Neuronal stem cell (in vitro differentiated cells): ENCODE measurements around the gene GAREM2.
A peak's percentile ranks its signal among the peaks of the same experiment; 100 is the strongest.

Experiments used
- DNase-seq: peaks from one replicate; pipeline ENCODE4 v3.0.0-alpha.2; 2013; ENCODE audit warnings: low spot score
- H2AFZ ChIP-seq: one replicate; pipeline ENCODE4 v1.6.1; 2013; ENCODE audit warnings: mild to moderate bottlenecking, low read length, inconsistent platforms
- H2AK5ac ChIP-seq: 2 replicates; pipeline ENCODE4 v1.6.1; 2013; ENCODE audit warnings: low read depth, mild to moderate bottlenecking, inconsistent platforms, low read length, moderate library complexity, mixed read lengths
- H2BK120ac ChIP-seq: 2 replicates; pipeline ENCODE4 v1.6.1; 2013; ENCODE audit warnings: low read depth, mild to moderate bottlenecking, inconsistent platforms, low read length, moderate library complexity, mixed read lengths
- H2BK12ac ChIP-seq: one replicate; pipeline ENCODE4 v1.6.1; 2013; ENCODE audit warnings: low read length, inconsistent platforms
- H2BK15ac ChIP-seq: 2 replicates; pipeline ENCODE4 v1.6.1; 2013; ENCODE audit warnings: mild to moderate bottlenecking, low read length, inconsistent platforms, mixed read lengths
- H2BK5ac ChIP-seq: one replicate; pipeline ENCODE4 v1.6.1; 2013; ENCODE audit warnings: inconsistent platforms, mild to moderate bottlenecking, low read length, moderate library complexity
- H3K14ac ChIP-seq: one replicate; pipeline ENCODE4 v1.6.1; 2013; ENCODE audit warnings: low read length, inconsistent platforms
- H3K18ac ChIP-seq: 2 replicates; pipeline ENCODE4 v1.6.1; 2013; ENCODE audit warnings: low read length, inconsistent platforms
- H3K23ac ChIP-seq: 2 replicates; pipeline ENCODE4 v1.6.1; 2013; ENCODE audit warnings: low read depth, mild to moderate bottlenecking, mixed read lengths, low read length, inconsistent platforms; ENCODE audit not compliant: poor library complexity
- H3K27ac ChIP-seq: replicated peaks from 3 replicates; pipeline ENCODE4 v1.5.1; 2013; ENCODE audit warnings: low read length, inconsistent platforms
- H3K27me3 ChIP-seq, 3 experiments: 2 replicates each; pipeline ENCODE4 v1.6.1; 2013; ENCODE audit warnings: low read length in 3 of 3, mild to moderate bottlenecking in 2 of 3, inconsistent platforms in 1 of 3, low read depth in 1 of 3, mixed read lengths in 1 of 3, moderate library complexity in 1 of 3; ENCODE audit not compliant: control insufficient read depth in 3 of 3, insufficient read depth in 3 of 3
- H3K36me3 ChIP-seq, 2 donors: replicated peaks in 1 of 2; 2 replicates each; pipeline ENCODE4 v1.6.1; 2013; ENCODE audit warnings: low read length in 2 of 2; ENCODE audit not compliant: control insufficient read depth in 2 of 2, insufficient read depth in 2 of 2
- H3K4ac ChIP-seq: 2 replicates; pipeline ENCODE4 v1.6.1; 2013; ENCODE audit warnings: inconsistent platforms, mild to moderate bottlenecking, low read length, moderate library complexity
- H3K4me1 ChIP-seq, 2 donors: 1 replicate in 1 of 2; 2 replicates in 1 of 2; pipeline ENCODE4 v1.6.1; 2013; ENCODE audit warnings: low read length in 2 of 2, low read depth in 1 of 2; ENCODE audit not compliant: control insufficient read depth in 2 of 2, insufficient read depth in 1 of 2
- H3K4me2 ChIP-seq: one replicate; pipeline ENCODE4 v1.6.1; 2013; ENCODE audit warnings: mild to moderate bottlenecking, low read length, inconsistent platforms; ENCODE audit not compliant: insufficient read depth, poor library complexity, severe bottlenecking
- H3K4me3 ChIP-seq, 2 donors: 2 replicates each; pipeline ENCODE4 v1.5.1; 2013; ENCODE audit warnings: low read length in 2 of 2, mild to moderate bottlenecking in 2 of 2, inconsistent platforms in 1 of 2, moderate library complexity in 1 of 2
- H3K79me1 ChIP-seq: one replicate; pipeline ENCODE4 v1.6.1; 2013; ENCODE audit warnings: low read depth, mild to moderate bottlenecking, inconsistent platforms, low read length, moderate library complexity
- H3K9ac ChIP-seq: one replicate; pipeline ENCODE4 v1.6.1; 2013; ENCODE audit warnings: mild to moderate bottlenecking, low read depth, low read length, inconsistent platforms; ENCODE audit not compliant: poor library complexity
- H3K9me3 ChIP-seq, 2 donors: replicated peaks in 1 of 2; 2 replicates each; pipeline versions ENCODE3 to v1.6.1; 2013; ENCODE audit warnings: low read length in 2 of 2, mild to moderate bottlenecking in 2 of 2, inconsistent platforms in 1 of 2, low read depth in 1 of 2, mixed read lengths in 1 of 2, moderate library complexity in 1 of 2; ENCODE audit not compliant: control insufficient read depth in 2 of 2, insufficient read depth in 1 of 2
- H4K8ac ChIP-seq: one replicate; pipeline ENCODE4 v1.6.1; 2013; ENCODE audit warnings: low read depth, mild to moderate bottlenecking, inconsistent platforms, low read length, moderate library complexity
- H4K91ac ChIP-seq: one replicate; pipeline ENCODE4 v1.6.1; 2013; ENCODE audit warnings: low read length, low read depth, mild to moderate bottlenecking, inconsistent platforms; ENCODE audit not compliant: poor library complexity
- WGBS, 2 donors: extraction: QIAGEN DNeasy Blood & Tissue Kit; methylation state at CpG; one replicate each; pipeline ENCODE4 v1.1.7; 2013; ENCODE audit warnings: missing lambda C conversion rate in 2 of 2, mixed read lengths in 1 of 2; ENCODE audit not compliant: insufficient read length in 2 of 2, insufficient replicate concordance in 1 of 2; ENCODE audit errors: extremely low coverage in 2 of 2; 5-methylcytosine and 5-hydroxymethylcytosine counted together

Gene GAREM2

DNA sequence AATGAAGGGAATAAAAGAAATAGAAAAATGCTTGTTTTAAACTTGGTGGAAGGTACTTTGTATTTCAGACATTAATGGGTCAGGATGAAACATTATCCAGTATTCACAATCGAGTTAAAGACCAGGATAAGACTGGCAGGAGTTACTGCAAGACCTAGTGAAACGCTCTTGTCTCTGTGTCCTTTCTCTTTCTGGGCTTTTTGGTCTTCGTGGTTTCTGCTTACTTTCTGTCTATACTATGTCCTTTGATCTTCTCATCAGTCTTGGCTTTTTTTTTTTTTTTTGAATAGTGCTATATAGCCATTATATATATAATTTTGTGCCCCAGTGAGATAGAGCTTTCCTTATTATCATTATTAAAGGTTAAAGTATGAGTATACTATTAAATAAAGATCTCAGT lies 42.1 kb upstream of the GAREM2 start:
- Histone ChIP-seq H3K36me3 (peaks cover 5 to 79% of the 10 kb centered on the region in 2 donors), H4K8ac (no peak overlapping the region), H3K4ac (no peak overlapping the region), H3K9me3 (no peaks in the 10 kb centered on the region), H3K4me1 (no peaks in the 10 kb centered on the region), H2BK120ac (no peak overlapping the region), H3K14ac (no peak overlapping the region), H3K9ac (no peak overlapping the region), H3K23ac (no peak overlapping the region), H3K4me2 (no peak overlapping the region), H2BK15ac (no peak overlapping the region), H2AK5ac (no peak overlapping the region), H3K18ac (no peak overlapping the region), H3K79me1 (no peaks in the 10 kb centered on the region), H3K27ac (no peak overlapping the region), H3K4me3 (no peak overlapping the region), H2AFZ (no peak overlapping the region), H3K27me3 (no peaks in the 10 kb centered on the region), H2BK5ac (no peak overlapping the region), H2BK12ac (no peak overlapping the region), H4K91ac (no peak overlapping the region)
- WGBS, 2 donors, result no CpG with 5 or more reads among the region's 3 CpGs
- DNase-seq, result no peak

DNA sequence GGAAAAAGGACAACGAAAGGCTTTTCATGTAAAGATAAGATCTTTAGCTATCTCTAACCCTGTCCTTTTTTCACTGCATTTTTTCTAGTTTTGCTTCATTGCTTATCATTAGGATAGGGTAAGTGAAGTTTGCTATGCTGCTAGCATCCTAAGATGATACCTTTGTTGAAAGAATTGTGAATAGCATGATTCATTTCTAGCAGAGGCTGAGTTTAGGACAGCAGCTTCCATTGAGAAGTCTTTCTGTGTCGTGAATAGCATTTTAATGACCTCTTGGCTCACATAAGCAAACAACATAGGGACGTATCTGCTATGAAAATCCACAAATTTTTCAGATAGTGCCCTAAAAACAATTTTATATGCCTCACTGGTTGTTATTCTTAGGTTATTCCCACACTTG lies 36.4 kb upstream of the GAREM2 start:
- no peak overlapping the region for H2AK5ac ChIP-seq
- no peak overlapping the region for H3K14ac ChIP-seq
- H2BK5ac ChIP-seq, result no peak overlapping the region
- no peak overlapping the region for H2BK12ac ChIP-seq
- H3K27me3 ChIP-seq, result no peaks in the 10 kb centered on the region
- H3K9ac ChIP-seq, result no peak overlapping the region
- no peak overlapping the region for H3K18ac ChIP-seq
- H2AFZ ChIP-seq, result no peak overlapping the region
- no peak overlapping the region for H4K8ac ChIP-seq
- no peak overlapping the region for H3K27ac ChIP-seq
- no peaks in the 10 kb centered on the region for H3K79me1 ChIP-seq
- H3K36me3 ChIP-seq, result peaks cover 5 to 51% of the 10 kb centered on the region in 2 donors
- WGBS, 2 donors, result no CpG with 5 or more reads among the region's 3 CpGs
- H2BK15ac ChIP-seq, result no peak overlapping the region
- H4K91ac ChIP-seq, result no peak overlapping the region
- no peak overlapping the region for H3K23ac ChIP-seq
- H2BK120ac ChIP-seq, result no peak overlapping the region
- no peaks in the 10 kb centered on the region for H3K4me1 ChIP-seq
- H3K4me2 ChIP-seq, result no peak overlapping the region
- no peaks in the 10 kb centered on the region for H3K9me3 ChIP-seq
- H3K4me3 ChIP-seq, result no peak overlapping the region
- no peak for DNase-seq
- no peak overlapping the region for H3K4ac ChIP-seq

DNA sequence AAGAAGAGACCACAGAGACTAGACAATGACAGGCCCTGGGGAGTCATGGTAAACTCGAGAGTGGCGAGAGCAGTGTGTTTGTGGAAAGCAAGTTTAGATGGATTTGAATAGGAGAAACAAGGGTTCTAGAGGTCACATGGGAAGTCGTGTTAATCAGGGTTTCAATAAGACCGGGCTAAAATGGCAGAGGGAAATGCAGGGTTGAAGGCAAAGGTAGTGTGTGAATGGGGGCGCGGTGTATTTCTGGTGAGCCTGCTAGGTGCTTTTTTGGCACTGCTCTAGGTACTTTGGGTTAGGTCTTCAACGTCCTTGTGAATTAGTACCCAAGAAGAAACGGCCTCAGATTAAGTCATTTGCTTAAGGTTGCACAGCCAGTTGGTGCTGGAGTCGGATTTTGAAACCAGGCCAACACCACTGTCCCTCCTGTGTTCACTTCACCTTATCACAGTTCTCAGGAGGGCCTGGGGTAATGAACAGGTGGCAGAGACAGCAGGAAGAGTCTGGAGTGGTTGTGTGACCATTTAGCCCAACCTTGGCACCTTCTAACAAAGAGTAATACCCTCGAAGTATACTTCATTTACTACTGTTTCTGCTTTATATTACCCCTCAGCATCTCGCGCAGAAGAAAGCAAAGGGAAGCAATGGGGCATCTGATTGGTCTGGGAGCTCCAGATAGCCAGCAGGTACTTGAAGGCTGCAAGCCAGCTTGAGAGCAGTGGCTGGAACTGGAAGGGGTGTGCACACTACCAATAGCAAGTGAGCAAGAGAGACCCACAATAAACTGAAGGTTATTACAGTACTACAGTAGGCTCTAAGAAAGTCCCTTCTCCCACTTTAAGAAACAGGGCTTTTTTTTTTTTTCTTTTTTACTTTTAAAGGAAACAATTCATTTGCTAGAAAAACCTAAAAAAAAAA lies 33.4 kb upstream of the GAREM2 start:
- no CpG with 5 or more reads among the region's 12 CpGs for WGBS, 2 donors
- Histone ChIP-seq H3K23ac (no peak overlapping the region), H3K4me2 (no peak overlapping the region), H4K91ac (no peak overlapping the region), H3K9ac (no peak overlapping the region), H2BK15ac (no peak overlapping the region), H3K4me3 (no peak overlapping the region), H2AFZ (no peak overlapping the region), H3K4me1 (no peaks in the 10 kb centered on the region), H4K8ac (no peak overlapping the region), H2AK5ac (no peak overlapping the region), H3K27ac (no peak overlapping the region), H3K27me3 (no peaks in the 10 kb centered on the region), H3K14ac (no peak overlapping the region), H2BK120ac (no peak overlapping the region), H3K79me1 (no peaks in the 10 kb centered on the region), H3K36me3 (peaks cover 5 to 31% of the 10 kb centered on the region in 2 donors), H2BK12ac (no peak overlapping the region), H3K4ac (no peak overlapping the region), H3K9me3 (no peaks in the 10 kb centered on the region), H3K18ac (no peak overlapping the region), H2BK5ac (no peak overlapping the region)
- no peak for DNase-seq

DNA sequence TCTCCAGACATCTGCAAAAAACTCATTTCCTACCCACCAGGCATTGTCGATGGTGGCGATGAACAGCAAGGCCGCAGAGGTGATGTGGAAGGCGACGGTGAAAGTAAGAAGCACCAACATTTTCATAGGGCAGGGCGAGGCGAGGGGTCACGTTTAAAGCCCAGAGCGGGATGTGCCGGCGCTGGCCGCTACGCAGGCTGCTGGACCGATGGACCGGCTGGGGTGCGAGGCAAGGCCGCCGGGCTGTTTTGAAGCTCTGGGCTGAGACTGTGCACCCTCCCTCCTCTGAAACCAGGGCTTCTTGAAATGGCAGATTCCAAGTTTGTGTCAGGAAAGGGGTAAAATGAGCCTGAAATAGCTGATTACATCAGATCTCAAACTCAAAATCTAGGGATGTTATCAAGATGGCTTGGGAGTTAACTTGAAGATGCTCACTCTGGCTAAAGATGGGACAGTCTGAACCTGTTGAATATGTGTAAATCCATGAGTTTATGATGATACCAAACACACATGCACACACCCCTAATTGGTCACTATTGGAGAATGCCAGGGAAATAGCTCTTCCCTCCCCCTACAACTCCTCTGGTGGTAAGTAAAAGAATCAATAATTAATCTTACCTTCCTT lies 31.6 kb upstream of the GAREM2 start:
- H3K23ac ChIP-seq, result no peak overlapping the region
- no peaks in the 10 kb centered on the region for H3K79me1 ChIP-seq
- H3K4ac ChIP-seq, result no peak overlapping the region
- H2BK120ac ChIP-seq, result no peak overlapping the region
- no peak overlapping the region for H3K27ac ChIP-seq
- H2BK15ac ChIP-seq, result no peak overlapping the region
- H2AK5ac ChIP-seq, result no peak overlapping the region
- no peaks in the 10 kb centered on the region for H3K9me3 ChIP-seq
- H4K8ac ChIP-seq, result no peak overlapping the region
- H2BK5ac ChIP-seq, result no peak overlapping the region
- no peaks in the 10 kb centered on the region for H3K27me3 ChIP-seq
- H3K9ac ChIP-seq, result no peak overlapping the region
- peaks cover 3 to 15% of the 10 kb centered on the region in 2 donors for H3K36me3 ChIP-seq
- no peak overlapping the region for H2AFZ ChIP-seq
- no peak overlapping the region for H3K4me3 ChIP-seq
- no peak overlapping the region for H2BK12ac ChIP-seq
- peak overlapping the region; percentile 27 for H3K18ac ChIP-seq
- no peak for DNase-seq
- no CpG with 5 or more reads among the region's 18 CpGs for WGBS, 2 donors
- no peaks in the 10 kb centered on the region for H3K4me1 ChIP-seq
- H4K91ac ChIP-seq, result no peak overlapping the region
- no peak overlapping the region for H3K4me2 ChIP-seq
- H3K14ac ChIP-seq, result peak overlapping the region; percentile 63
